GM20000 (cell line): Measurements from ENCODE around the gene NAV2.

Experiments used
- DNase-seq: peaks from one replicate; pipeline ENCODE4 v3.0.0; 2012; ENCODE audit warnings: low spot score
- TF ChIP-seq, protein P1 (sequence below): IDR thresholded peaks from 2 replicates; pipeline ENCODE4 v1.5.1; 2012; ENCODE audit warnings: mild to moderate bottlenecking, control low read depth; ENCODE audit errors: extremely low read depth, missing control alignments

Gene NAV2

DNA sequence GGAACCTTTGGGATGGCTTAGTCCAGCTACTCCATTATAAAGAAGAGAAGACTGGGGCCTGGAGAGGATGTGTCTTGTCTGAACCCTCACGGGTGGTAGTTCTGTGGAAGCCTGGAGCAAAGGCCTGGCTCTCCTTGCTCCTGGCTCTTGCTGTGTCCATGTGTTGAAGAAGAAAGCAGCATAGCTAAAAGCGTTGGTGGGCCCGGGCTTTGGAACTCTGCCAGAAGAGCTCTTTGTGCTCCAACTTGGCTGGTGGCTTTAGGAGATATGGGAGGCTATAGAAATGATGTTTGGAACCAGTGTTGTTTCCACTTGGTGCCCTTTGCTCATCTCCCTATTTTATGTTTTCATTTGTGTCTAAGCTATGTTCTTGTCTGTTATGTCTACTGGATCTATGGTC, 316.6 kb downstream of the NAV2 start:
- DNase-seq: no peak
- TF ChIP-seq, protein P1, sequence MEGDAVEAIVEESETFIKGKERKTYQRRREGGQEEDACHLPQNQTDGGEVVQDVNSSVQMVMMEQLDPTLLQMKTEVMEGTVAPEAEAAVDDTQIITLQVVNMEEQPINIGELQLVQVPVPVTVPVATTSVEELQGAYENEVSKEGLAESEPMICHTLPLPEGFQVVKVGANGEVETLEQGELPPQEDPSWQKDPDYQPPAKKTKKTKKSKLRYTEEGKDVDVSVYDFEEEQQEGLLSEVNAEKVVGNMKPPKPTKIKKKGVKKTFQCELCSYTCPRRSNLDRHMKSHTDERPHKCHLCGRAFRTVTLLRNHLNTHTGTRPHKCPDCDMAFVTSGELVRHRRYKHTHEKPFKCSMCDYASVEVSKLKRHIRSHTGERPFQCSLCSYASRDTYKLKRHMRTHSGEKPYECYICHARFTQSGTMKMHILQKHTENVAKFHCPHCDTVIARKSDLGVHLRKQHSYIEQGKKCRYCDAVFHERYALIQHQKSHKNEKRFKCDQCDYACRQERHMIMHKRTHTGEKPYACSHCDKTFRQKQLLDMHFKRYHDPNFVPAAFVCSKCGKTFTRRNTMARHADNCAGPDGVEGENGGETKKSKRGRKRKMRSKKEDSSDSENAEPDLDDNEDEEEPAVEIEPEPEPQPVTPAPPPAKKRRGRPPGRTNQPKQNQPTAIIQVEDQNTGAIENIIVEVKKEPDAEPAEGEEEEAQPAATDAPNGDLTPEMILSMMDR: no peak

GRCh38 chr11:20030472-20030871, 317.8 kb downstream of the NAV2 start:
- no peak for DNase-seq
- TF ChIP-seq, protein P1: no peak

DNA sequence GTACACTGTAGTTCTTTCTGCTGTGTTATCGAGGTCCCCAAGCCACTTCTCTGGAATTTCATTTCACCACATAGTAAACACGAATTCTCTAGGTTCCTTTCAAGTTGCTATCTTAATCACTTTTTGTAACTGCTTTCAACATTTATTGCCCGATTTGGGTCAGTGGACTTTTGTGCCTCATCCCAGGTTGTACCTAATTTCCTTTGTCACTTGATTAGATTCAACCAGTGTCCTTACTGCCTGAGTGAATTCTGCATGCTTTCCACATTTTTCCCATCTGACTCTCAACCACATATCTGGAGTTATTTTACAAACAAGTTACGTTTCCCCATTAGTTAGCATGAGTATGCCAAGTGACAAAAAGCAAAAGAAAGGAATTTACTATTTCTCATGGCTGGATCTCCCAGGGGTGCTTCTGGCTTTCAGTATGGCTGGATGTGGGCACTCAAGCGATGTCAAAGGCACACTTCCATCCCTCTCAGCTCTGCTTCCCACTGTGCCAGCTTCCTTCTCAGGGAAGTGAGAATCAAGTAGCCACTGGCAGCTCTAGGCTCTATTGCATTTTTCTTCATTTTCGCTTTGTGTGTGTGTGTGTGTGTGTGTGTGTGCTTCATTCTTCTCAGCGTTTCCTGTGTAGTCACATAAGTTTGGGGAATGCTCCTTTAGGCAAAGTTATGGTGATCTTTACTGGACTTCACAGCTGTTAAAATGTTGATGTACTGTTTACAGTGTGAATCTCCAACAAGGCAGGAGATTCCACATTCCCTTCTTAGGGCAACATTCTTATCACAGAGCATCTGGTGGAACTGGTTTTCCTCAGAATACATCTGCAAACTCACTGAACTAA, 318.7 kb downstream of the NAV2 start:
- DNase-seq: no peak
- TF ChIP-seq, protein P1: no peak

- no peak for DNase-seq
- TF ChIP-seq, protein P1: no peak
These were observed 319.5 kb downstream of the NAV2 start for GRCh38 chr11:20032127-20032526.

DNA sequence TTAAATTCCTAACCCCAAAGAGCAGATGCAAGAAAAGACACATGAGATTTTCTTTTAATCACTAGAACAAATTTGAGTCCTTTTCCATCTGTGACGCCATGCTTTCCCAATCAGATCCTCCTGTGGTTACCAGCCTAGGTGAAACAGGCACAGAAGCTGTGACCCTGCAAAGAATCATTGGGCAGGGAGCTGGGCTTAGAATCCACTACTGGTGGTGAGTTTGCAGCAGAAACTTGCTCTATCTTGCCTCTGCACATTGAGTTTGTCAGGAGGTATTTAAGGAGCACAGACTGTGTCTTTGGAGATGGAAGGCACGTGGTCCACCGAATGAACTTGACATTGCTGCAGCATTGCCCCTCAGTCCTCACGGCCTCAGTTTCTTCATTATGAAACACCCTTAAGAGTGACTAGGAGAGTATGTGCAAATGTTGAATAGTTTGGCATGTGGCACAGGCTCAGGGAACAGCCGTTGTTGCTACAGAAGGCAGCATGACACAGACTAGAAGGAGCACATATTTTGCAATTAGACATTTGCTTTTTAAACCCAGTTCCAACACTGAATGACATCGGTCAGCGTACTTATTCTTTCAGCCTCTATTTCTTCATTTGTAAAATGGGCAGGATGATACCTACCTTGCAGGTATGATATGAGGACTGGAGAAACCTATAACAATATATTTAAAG, 320.1 kb downstream of the NAV2 start:
- no peak for DNase-seq
- TF ChIP-seq, protein P1: no peak

DNA sequence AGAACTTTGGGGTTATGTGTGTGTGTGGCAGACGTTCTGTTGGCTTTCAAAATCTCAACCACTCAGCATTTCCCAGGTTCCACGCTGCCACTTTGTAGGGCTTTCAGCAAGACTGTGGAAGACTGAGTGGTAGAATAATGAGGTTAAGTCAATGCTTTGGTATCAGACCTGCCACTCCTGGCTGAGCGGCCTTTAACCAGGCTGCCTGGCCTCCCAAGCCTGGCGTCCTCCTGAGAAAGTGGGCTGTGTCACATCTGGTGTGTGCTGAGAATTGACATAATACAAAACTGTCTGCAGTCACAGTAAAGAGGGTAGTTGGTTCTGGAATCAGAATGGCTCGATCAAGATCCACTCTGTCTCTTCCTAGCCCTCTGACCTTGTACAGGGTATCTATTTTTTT, 321.2 kb downstream of the NAV2 start:
- TF ChIP-seq, protein P1: no peak
- DNase-seq: no peak

DNA sequence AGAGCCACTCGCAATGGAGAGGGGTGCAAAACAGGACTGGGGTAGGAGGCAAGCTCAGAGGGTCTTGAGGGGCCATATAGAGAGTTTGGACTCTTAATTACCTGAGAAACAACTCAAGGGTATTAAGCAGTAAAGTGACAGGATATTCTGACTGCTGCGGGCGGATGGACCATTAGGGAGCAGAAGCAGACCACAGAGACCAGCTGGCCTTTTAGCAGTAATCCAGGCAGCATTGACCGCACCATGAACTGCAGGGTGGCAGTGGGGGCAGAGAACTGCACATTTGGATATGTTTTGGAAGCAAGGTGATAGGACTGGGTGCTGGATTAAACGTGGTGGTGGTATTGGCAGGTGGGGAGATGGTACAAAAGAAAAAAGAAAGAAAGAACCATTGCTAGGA, 322.3 kb downstream of the NAV2 start:
- TF ChIP-seq, protein P1: no peak
- DNase-seq: no peak
